Pulmonary artery endothelial cell (primary cell): Measurements from ENCODE around the gene CARD10. TPM values are rescaled to one million over a fixed set of nuclear protein-coding genes. Genes with fewer than 3 reads are reported as not detected.
A peak's percentile ranks its signal among the peaks of the same experiment; 100 is the strongest.
"Not testable (repeated sequence)": the region's sequence is repeated elsewhere in the genome, so short reads cannot be mapped to it uniquely, and the experiment has no call there.

Experiments used
- DNase-seq: peaks from one replicate; pipeline ENCODE4 v3.0.0-alpha.2; 2011; ENCODE audit warnings: low read depth, low spot score
- total RNA-seq: library from RNA; depleted of rRNA; stranded (reverse); fragments of >200 nt; gene quantifications from 2 replicates; pipeline ENCODE4 v1.2.3, GENCODE V29; 2014

The CARD10 gene
- total RNA-seq, 1 donor from 2014 or later: 39.7 TPM

DNA sequence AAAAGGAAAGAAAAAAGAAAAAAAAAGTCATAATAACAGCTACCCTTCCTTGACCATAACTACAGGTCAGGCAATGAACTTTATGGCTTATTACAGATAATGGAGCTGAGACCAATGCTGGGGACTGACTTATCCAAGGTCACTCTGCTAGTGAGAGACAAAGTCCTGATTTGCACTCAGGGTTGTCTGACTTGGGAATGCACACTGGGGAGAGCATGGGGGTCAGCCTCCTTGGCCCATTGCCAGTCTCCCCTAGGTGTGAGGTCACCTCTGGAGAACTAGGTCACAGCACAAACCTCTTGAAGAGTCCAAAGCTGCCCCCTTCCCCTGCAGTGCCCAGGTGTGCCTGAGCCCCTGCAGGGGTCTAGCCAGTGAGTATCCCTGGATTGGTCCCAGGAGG lies 35.8 kb upstream of the CARD10 start:
- DNase-seq: no peak

- DNase-seq: no peak
Observed at GRCh38 chr22:37553725-37554124, 34.5 kb upstream of the CARD10 start.

GRCh38 chr22:37552524-37553163 lies 33.4 kb upstream of the CARD10 start:
- DNase-seq: no peak

GRCh38 chr22:37551981-37552380 lies 32.8 kb upstream of the CARD10 start:
- no peak for DNase-seq

DNA sequence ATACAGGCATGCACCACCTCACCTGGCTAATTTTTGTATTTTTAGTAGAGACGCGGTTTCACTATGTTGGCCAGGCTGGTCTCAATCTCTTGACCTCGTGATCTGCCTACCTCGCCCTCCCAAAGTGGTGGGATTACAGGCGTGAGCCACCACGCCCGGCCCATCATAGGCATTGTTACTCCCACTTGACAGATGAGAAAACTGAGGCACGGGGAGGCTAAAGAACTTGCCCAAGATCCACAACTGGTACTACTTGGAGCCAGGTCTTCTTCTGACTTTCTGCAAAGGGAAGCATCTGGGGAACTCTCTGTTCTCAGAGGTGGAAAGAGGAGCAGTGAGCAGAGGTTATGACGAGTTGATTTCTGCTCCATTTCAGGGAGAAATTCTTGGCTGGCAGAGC lies 31.7 kb upstream of the CARD10 start:
- not testable (repeated sequence) for DNase-seq

- DNase-seq: no peak
Observed at GRCh38 chr22:37549704-37550059, 30.5 kb upstream of the CARD10 start.

DNA sequence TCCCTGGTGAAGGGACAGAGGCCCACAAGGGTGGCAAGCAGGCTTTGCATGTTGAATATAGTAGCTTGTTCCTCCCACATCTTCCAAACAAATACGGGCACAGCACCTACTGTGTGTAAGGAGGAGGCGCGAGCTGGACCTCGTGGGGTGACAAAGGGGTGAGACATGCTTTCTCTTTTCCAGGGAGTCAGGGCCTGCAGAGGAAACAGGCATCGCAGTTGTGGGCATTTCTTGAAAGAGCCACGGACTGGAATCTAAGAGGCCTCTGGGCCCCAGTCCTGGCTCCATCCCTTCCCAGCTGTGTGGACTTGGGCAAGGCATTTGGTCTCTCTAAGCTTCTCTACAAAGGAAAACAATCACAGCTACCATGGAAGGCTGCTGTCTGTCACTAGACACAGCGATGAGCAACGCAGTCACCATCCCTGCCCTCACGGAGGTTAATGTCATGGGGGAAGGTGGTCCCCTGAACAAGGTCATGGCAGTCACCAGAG lies 28.1 kb upstream of the CARD10 start:
- no peak for DNase-seq

DNA sequence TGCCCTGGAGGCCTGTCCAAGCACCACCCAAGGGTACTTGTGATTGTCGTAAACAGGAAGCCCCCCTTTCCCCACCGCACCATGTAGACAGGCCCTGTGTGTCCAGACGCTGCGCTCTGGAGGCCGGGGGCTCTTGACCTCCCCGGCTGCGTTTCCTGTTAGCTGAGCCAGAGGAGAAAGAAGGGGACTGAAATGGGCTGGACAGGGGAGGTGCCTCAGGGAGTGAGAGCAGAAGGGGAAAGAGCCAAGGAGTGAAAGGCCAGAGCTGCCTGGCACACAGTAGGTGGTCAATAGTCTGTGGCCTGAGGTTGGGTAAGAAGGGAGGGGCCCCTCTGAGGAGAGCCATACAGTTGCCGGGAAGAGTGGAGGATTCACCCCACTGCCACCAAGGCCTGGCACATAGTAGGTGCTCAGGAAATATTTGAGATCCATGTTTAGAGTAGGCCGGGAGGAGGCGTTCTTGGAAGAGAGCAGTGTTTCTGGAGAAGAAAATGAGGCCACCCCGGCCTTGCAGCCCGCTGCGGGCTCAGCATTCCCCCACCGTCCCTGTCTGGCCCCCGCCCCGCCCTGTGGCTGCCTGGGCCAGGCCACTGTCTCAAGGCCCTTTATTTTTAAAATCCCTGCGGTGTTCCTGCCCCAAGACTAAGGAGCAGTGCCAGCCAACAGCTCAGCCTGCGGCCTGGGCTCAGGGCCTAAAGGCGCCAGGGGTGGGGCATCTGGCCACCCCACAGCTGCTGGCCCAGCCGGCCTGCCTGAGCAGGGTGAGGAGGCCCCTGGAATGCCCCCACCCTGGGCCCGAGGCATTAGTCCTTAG lies 27.4 kb upstream of the CARD10 start:
- DNase-seq: peak; percentile 95

DNA sequence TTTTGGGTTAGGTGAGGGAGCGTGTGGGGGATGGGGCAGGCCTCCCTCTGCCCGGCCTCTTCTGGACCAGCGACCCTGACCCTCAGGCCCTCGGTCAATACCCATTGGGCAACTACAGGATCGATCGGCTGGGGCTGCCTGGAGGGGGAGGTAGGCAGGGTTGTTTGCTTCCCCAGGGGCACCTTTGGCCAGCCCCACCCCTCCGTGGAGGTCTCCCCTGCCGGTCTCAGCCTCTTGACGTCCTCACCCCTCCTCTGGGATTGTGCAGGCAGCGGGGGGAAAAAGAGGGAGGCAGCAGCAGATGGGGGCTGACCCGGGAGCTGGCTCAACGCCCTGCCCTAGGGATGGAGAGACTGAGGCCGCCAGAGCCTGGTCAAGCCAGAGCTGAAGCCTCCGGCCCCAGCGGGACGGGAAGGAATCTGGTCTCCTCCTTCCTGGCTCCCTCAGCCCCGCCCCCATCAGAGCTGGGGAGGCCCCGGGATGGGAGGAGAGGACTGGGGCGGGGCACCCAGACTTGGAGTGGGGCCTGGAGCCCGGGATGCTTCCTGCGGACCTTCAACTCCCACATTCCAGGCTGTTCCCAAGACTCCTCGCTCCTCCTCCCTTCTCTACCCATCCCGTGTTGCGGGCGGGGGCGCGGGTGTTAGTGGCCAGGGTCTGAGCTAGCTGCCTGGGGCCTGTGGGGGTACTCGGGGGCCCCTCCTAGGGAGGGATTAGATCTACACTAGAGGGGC lies 26.7 kb upstream of the CARD10 start:
- peak; percentile 92 for DNase-seq

- DNase-seq: no peak
Observed at GRCh38 chr22:37544955-37545702, 25.9 kb upstream of the CARD10 start.

GRCh38 chr22:37542959-37543358 lies 23.7 kb upstream of the CARD10 start:
- DNase-seq: no peak

- not testable (repeated sequence) for DNase-seq
Observed at GRCh38 chr22:37542416-37542815, 23.2 kb upstream of the CARD10 start.

GRCh38 chr22:37539790-37540189 lies 20.6 kb upstream of the CARD10 start:
- DNase-seq: not testable (repeated sequence)

DNA sequence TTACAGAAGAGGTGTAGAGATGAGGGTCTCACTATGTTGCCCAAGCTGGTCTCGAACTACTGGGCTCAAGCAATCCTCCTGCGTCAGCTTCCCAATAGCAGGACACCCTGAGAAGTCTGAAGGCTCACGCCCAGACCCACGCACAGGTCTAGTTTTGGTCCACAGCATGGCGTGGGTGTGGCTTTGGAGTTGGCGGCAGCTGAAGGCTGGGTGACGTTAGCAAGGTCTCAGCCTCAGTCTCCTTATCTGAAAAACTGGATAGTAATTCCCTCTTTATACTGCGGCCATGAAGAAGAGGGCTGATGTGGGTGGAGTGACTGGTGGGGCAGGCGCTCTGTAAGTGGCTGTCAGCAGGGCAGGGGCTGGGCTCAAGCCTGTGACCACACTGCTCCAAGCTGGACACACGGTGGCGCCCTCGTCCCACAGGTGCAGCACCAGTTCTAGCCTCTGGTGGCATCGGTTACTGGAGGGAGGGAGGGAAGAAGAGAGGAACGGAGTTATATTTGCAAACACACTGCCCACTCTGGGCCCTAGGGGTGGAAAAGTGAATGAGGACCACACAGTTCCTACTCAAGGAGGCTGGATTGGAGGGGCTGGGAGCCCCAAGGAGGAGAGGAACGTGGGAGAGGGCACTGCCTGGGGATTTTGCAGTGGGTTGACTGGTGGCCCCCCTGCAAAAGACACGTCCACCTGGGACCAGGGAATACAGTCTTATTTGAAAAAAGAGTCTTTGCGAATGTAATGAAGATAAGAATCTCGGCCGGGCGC lies 19.6 kb upstream of the CARD10 start:
- peak; percentile 83 for DNase-seq

DNA sequence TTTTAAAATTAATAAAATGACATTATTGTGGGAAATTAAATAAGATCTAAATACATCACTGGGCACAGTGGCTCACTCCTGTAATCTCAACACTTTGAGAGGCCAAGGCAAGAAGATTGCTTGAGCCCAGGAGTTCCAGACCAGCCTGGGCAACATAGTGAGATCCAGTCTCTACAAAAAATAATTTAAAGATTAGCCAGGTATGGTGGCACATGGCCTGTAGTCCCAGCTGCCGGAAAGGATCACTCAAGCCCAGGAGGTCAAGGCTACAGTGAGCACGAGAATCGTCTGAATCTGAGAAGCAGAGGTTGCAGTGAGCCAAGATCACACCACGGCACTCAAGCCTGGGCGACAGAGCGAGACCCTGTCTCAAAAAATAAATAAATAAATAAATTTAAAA lies 15.9 kb upstream of the CARD10 start:
- no peak for DNase-seq

GRCh38 chr22:37534445-37534844 lies 15.2 kb upstream of the CARD10 start:
- no peak for DNase-seq

DNA sequence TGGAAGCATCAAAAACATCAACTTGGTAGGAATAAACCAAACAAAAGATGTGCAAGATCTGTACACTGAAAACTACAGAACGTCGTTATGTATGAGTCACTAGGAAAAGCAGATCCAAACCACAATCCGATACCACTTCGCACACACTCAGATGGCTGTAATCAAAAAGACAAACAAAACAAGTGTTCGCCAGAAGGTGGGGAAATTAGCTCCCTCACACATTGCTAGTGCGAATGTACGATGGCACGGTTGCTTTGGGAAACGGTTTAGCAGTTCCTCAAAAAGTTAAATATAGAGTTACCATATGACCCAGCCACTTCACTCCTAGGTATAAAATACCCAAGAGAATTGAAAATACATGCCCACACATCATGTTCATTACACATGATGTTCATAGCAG lies 14.8 kb upstream of the CARD10 start:
- no peak for DNase-seq

GRCh38 chr22:37529652-37530345 lies 10.6 kb upstream of the CARD10 start:
- DNase-seq: no peak

- DNase-seq: not testable (repeated sequence)
Observed at GRCh38 chr22:37527952-37528351, 8.7 kb upstream of the CARD10 start.
